GM19452 (cell line): ENCODE results near the gene HLA-DQA1.
"Not testable (repeated sequence)": the region's sequence is repeated elsewhere in the genome, so short reads cannot be mapped to it uniquely, and the experiment has no call there.

Experiments used
- ATAC-seq: cut with Tn5 transposase; IDR thresholded peaks from one replicate; pipeline ENCODE4 v1.9.1; 2021; ENCODE audit not compliant: unreplicated experiment

The HLA-DQA1 gene

GRCh38 chr6:32637219-32637880 lies at the start of gene HLA-DQA1:
Gene HLA-DQA1 (plus strand): TSS chr6:32637406. CDS start chr6:32637459, 53 bp downstream.
- ATAC-seq, result peak; percentile 54

DNA sequence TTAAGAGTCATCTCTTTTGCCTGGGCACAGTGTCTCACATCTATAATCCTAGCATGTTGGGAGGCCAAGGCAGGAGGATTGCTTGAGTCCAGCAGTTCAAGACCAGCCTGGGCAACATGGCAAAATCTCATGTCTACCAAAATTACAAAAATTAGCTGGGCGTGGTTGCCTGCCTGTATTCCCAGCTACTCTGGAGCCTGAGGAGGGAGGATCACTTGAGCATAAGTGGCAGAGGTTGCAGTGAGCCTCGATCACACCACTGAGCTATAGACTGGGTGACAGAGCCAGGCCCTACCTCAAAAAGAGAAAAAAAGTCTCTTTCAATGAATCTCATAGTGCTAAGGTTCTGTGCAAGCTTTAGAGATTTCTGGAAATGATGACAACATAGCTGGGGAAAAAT lies 49.0 kb upstream of the HLA-DQA1 start:
- ATAC-seq, result no peak

- ATAC-seq, result peak; percentile 84
These were observed 47.4 kb upstream of the HLA-DQA1 start, which contains the start of gene HLA-DRB1 for GRCh38 chr6:32589596-32590449. Gene HLA-DRB1 (minus strand): TSS chr6:32589848. CDS start chr6:32589742, 106 bp downstream.

GRCh38 chr6:32590713-32591112 lies 46.5 kb upstream of the HLA-DQA1 start:
- ATAC-seq, result not testable (repeated sequence)

DNA sequence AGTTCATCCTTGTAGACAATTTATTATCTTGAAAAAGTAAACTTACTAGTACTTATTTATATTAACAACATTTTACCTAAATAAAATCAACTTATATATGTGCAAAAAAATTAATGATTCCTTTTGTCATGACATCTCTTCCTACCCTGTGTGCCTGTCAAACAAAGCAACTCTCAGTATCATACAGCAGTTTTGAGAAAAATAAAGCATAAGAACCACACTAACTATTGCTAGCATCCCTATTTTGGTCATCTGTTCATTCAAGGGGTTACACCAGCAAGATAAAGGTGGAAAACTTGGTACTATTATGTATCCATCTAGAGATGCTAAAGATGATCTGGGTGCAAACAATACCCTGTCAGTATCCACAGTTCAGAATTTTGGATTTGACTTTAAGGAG lies 40.2 kb upstream of the HLA-DQA1 start:
- no peak for ATAC-seq

DNA sequence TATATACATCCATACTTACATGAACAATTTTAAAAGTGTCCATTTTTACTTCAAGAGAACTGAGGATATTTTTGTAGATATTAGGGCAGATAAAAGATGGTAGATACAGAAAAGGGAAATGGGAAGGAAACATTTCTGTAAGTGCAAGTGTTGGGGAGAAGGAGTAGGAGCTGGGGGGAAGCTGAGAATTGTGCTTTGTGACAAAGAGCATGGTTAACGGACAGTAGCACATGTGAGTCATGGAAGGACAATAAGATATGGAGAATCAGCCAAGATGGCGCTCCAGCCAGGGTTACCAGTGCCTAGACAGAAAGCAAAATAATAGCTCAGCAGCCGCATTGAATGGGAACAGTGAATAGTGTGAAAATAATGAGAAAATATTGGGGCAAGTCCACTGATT lies 34.8 kb upstream of the HLA-DQA1 start:
- ATAC-seq, result no peak

- no peak for ATAC-seq
These were observed 34.0 kb upstream of the HLA-DQA1 start for GRCh38 chr6:32603222-32603621.

GRCh38 chr6:32603888-32604287 lies 33.3 kb upstream of the HLA-DQA1 start:
- ATAC-seq, result no peak

GRCh38 chr6:32604434-32604877 lies 32.8 kb upstream of the HLA-DQA1 start:
- ATAC-seq, result no peak

DNA sequence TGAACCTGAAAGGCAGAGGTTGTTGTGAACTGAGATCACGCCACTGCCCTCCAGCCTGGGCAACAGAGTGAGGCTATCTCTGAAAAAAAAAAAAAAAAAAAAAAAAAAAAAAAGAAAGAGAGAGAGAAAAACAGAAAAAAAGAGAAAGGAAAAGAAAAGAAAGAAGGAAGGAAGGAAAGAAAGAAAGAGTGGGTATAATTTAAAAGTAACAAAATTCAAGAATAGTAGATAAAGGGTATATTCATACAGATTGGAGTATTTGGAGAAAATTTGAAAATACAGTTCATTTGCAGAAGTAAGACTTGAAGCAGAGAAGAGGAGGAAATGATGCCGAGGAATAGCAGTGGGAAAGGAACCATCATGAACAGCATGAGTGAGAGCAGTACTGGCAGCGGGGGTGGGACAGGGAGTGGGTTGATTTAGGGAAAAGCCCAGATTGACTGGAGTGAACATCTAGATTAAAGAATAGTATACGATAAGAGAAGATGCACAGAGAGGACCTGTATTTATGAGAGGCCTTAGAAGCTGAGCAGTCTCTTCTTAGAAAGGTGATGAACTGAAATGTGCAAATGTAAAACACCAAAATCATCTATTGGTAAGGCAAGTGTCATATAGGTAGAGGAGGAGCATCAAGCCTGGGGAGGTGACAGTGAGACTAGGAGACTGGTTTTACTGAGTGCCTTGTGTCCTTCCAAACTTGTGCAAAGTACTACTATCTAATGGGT lies 29.8 kb upstream of the HLA-DQA1 start:
- no peak for ATAC-seq

GRCh38 chr6:32607988-32608298 lies 29.3 kb upstream of the HLA-DQA1 start:
- ATAC-seq, result no peak

DNA sequence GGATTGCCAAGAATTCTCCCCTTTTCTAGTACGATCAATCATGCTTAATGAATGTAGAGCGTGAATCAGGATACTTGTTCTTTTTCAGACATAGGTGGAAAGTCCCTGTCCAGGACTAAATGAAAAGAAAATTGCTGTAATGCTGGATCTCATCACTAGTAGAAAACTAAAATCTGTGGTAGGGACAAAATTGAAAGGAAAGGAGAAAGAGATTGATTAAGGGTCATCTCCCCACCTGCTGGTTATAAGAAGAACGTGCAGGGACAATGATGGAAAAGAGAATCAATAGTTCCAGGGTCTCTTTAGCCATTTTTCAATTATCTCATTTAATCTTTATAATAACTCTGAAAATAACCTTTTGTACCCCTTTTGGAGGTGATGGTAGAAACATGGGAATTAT lies 28.8 kb upstream of the HLA-DQA1 start:
- ATAC-seq, result no peak

DNA sequence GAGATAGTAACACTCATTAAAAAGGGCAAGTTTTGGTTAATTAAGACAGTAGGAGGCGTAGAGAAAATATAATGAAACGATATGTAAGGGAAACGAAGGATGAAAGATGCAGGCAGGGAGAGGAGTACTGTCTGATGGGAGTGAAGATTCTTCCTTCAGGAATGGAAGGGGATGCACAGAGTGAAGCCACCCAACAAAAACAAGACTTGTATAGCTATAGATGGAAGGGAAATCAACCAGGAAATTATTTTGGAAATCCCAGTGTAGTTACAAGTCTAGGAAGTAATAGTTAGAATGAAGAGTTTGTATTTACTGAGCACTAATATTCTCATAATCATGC lies 27.8 kb upstream of the HLA-DQA1 start:
- ATAC-seq, result peak; percentile 9

DNA sequence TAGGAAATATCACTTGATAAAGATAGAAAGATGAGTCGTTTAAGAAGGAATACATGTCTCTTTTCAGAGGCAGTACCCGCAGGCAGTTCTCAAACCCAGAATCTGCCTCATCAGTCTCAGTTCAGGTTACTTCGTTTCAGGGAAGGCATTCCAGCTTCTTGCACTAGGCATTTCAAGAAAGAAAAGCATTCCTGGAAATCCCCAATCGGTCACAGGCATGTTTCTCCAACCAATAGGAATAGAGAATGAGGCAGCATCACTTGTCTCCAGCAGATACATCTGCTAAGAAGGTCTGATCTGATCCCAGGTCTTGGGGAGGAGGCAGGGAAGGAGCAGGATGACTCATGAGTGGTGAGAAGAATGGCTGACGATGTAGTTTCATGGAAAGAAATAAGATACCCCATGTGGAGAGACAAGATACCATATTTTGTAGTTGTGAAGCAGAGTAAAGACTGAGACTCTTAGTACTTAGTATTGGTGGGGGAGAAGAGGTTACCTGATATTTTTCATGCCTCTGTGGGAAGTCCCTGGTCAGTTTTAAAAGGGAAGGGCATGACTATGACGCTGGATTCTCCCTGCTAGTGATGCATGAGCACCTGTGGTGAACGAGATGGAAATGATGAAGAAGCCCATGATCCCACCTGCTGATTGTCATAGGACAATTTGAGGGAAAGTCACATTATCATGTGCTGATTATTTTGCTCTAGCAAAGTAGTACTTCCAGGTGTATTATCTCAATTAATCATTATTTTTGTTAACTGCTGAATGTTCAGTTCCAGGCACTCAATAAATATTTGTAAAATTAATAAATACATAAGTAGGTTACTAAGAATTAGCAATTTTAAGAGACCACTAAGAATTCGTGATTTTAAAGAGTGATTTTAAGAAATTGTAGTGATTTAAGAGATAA lies 27.2 kb upstream of the HLA-DQA1 start:
- ATAC-seq, result peak; percentile 93

- no peak for ATAC-seq
These were observed 26.4 kb upstream of the HLA-DQA1 start for GRCh38 chr6:32610682-32611296.

DNA sequence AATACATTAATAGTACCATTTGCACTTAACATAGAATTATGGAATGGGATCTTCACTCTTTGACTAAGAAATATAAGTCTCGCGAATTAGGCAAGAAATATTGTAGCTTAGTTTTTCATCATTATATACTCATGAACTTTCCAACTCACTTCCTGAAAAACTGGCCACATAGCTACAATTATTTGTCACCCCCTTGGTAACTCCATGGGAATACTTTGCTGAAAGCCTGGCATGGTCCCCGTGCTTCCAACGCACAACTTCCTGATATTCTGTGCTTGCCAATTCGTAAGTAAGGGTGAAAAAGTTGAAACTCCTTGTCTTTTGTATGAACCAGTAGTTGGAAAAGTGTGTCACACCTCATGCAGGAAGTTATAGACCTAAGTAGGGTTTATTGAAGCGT lies 23.7 kb upstream of the HLA-DQA1 start:
- ATAC-seq, result no peak

- ATAC-seq, result no peak
These were observed 22.7 kb upstream of the HLA-DQA1 start for GRCh38 chr6:32614366-32615081.

DNA sequence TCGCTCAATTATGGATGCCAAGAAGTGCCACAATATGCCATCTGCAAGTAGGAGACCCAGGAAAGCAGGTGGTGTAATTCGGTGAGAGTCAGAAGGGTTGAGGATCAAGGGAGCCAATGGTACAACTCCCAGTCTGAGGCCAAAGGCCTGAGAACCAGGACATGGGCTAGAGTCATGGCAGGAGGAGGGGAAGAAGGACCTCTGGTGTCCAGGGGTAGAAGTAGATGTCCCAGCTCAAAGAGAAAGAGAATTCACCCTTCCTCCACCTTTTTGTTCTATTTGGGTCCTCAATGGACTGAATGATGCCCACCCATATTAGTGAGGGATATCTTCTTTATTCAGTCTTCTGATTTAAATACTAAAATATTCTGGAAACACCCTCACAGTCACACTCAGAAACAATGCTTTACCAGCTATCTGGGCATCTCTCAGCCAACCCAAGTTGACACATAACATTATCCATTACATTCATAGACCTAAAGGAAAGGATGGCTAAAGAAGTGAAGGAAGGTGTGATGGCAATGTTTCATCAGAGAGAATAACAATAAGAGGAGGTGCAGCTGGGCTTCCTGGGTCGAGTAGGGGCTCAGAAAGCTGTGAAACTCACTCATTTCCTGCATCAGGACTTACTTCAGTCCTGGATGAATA lies 21.2 kb upstream of the HLA-DQA1 start:
- no peak for ATAC-seq

DNA sequence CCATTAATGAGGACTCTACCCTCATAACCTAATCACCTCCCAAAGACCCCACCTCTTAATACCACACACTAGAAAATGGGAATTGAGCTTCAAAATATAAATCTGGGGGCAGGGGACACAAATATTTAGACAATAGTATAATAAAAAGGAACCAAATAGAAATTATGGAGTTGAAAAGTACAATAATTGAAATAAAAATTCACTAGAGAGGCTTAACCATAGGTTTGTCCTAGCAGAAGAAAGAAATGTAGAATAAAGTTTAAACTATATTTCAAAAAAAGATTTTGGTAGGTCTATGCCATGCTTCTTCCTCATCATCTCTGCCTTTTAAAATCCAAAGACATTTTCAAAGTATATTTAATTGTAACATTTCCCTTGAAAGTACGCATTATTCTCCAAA lies 19.5 kb upstream of the HLA-DQA1 start:
- no peak for ATAC-seq
